GM19238 (cell line): ENCODE measurements around the gene PITPNM1.

ENCODE experiments used
- DNase-seq: peaks from one replicate; pipeline ENCODE4 v3.0.0; 2011; ENCODE audit warnings: low spot score; ENCODE audit not compliant: insufficient read length

Gene PITPNM1

GRCh38 chr11:67503119-67504004 lies 1.8 kb downstream of the PITPNM1 start:
- DNase-seq = no peak

- DNase-seq = no peak
Measured at GRCh38 chr11:67502328-67502979, 2.7 kb downstream of the PITPNM1 start.

GRCh38 chr11:67501854-67502253 lies 3.3 kb downstream of the PITPNM1 start:
- no peak for DNase-seq

GRCh38 chr11:67500831-67501715 lies 4.1 kb downstream of the PITPNM1 start:
- DNase-seq = no peak

- DNase-seq = no peak
Measured at GRCh38 chr11:67500484-67500821, 4.7 kb downstream of the PITPNM1 start.

GRCh38 chr11:67499808-67500483 lies 5.2 kb downstream of the PITPNM1 start:
- DNase-seq = no peak

- no peak for DNase-seq
Measured at GRCh38 chr11:67498544-67498972, 6.6 kb downstream of the PITPNM1 start.

GRCh38 chr11:67497656-67498291 lies 7.4 kb downstream of the PITPNM1 start:
- no peak for DNase-seq

GRCh38 chr11:67496113-67496512 lies 9.1 kb downstream of the PITPNM1 start:
- DNase-seq = no peak

GRCh38 chr11:67495234-67496005 lies 9.7 kb downstream of the PITPNM1 start:
- DNase-seq = no peak

GRCh38 chr11:67494371-67495233 lies 10.6 kb downstream of the PITPNM1 start:
- DNase-seq = no peak

- peak; percentile 0 for DNase-seq
Measured at GRCh38 chr11:67493548-67494370, 11.4 kb downstream of the PITPNM1 start.

GRCh38 chr11:67492801-67493547 lies 12.2 kb downstream of the PITPNM1 start:
- no peak for DNase-seq

GRCh38 chr11:67492069-67492727 lies 13.0 kb downstream of the PITPNM1 start:
- no peak for DNase-seq

- DNase-seq = no peak
Measured at GRCh38 chr11:67491276-67492068, 13.7 kb downstream of the PITPNM1 start.

GRCh38 chr11:67490727-67491065 lies 14.5 kb downstream of the PITPNM1 start:
- no peak for DNase-seq
